ENCODE data around the gene NFS1.

Gene NFS1

GRCh38 chr20:35636095-35636494 lies 63.1 kb downstream of the NFS1 start:
- no peak for DNase-seq

- DNase-seq: no peak
Measured at GRCh38 chr20:35635652-35636051, 63.5 kb downstream of the NFS1 start.

- DNase-seq: no peak
Measured at GRCh38 chr20:35632539-35633115, 66.5 kb downstream of the NFS1 start.

DNA sequence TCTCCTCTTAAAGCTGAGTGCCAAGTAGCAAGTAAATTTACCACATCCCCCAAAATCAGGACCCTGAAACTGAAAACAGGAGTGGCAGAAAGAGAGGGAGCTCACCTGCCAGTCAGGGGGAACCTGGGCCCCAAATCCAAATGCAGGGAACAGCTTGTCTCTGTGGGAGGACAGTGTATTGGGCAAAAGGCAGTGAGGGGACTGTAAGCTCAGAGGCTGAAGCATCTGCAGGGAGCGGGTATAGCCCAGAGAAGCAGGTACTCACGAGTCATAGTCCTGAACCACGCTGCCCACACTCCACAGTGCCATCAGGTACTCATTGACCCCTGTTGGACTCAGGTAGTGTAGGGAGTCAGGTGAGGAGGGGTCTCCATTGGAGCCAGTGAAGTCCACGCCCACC lies 68.5 kb downstream of the NFS1 start:
- no peak for DNase-seq

DNA sequence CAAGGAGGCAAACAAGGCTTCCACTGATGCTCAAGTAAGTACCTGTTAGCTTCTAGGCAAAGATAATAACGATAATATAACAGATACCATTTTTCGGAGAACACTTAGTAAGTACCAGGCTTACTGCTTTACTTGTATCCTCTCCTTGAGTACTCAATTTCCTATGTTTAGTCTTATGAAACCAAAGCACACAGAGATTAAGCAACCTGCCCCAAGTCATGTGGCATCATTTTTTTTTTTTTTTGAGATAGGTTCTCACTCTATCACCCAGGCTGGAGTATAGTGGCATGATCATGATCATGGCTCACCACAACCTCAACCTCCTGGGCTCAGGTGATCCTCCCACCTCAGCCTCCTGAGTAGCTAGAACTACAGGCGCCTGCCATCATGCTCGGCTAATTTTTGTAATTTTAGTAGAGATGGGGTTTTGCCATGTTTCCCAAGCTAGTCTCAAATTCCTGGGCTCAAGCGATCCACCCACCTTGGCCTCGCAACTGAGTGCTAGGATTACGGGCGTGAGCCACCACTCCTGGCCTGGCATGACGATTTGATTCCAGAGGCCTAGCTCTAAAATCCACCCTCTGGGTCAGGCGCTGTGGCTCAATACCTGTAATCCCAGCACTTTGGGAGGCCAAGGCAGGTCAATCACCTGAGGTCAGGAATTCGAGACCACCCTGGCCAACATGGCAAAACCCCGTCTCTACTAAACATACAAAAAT lies 69.6 kb downstream of the NFS1 start:
- DNase-seq: no peak

DNA sequence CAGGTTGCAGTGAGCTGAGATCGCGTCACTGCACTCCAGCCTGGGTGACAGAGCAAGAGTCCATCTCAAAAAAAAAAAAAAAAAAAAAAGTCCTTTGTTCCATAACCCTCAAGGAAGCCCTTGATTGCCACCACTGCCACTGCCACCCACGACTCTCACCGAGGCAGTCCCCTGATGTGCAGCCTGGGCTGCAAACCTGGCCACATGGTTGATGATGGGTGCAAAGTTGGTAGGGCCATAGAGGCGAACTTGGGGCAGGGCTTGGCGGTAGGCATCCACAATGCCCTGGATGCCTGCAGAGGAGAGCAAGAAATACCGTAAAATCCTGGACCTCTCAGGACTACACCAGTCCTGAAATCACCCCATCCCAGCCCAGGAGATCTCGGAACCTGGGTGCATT lies 72.0 kb downstream of the NFS1 start:
- no peak for DNase-seq

- no peak for DNase-seq
Measured at GRCh38 chr20:35626386-35627001, 72.7 kb downstream of the NFS1 start.

DNA sequence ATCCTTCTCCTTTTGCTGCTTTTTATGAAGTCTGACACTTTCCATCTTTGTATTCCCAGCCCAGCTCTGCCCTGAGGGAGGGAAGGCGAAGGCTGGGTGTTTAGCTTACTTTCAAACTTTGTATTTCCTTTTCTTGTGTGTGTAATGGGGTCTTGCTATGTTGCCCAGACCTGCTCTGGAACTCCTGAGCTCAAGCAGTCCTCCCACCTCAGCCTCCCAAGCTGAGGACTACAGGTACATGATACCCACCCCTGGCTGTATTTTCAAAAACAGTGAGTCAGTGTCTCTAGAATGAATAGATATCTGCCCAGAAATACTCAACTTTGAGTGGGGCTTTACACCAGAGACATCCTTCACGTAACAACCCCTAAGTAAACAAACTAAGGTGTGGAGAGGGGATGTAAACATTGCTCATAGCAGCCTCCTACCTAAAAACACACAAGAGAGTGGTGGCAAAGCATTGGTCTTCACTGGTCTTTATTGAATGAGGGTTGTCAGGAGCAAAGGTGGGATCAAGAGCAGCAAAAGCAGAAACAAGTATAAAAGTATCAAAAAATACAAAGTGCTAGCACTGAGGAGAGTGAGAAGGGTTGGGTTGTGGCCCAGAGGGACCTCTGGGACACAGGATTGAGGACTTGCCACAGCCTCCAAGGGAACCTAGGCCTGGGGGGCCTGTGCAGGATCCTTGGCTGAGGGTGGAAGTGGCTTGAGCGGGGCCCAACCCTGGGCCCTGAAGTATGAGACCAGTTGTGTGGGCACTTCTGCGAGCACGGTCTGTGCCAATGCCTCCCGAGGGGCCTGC lies 73.4 kb downstream of the NFS1 start:
- no peak for DNase-seq

- no peak for DNase-seq
Measured at GRCh38 chr20:35621560-35621946, 77.6 kb downstream of the NFS1 start.

DNA sequence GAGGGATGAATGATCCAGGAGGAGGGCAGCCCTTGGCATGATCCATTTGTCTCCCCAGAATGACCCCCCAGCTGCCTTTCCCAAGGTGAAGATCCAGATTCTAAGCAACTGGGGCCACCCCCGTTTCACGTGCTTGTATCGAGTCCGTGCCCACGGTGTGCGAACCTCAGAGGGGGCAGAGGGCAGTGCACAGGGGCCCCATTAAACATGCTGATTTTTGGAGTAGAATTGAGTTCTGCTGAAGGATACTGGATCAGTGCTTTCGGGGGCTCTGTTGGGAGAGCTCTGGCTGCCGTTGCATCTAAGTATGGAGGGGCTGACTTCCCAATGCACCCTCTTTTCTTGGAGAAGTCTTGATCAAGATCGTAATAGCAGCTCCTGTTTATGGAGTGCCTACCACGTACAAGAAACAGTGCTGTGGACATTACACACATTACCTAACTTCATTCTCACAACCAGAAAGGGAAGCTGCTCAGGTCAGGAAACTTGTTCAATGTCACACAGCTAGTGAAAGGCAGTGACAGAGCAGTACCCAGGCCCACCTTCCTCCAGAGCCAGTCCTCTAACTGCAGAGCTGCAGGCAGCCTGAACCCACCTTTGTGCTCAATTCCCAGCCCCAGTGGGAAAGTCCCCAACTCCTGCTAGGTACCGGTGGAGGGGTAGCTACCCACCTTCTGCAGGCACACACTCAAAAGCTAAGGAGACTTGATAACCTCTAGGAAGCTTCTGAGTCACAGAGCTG lies 78.2 kb downstream of the NFS1 start:
- DNase-seq: no peak

GRCh38 chr20:35619196-35620095 lies 79.7 kb downstream of the NFS1 start:
- peak; percentile 62 for DNase-seq

DNA sequence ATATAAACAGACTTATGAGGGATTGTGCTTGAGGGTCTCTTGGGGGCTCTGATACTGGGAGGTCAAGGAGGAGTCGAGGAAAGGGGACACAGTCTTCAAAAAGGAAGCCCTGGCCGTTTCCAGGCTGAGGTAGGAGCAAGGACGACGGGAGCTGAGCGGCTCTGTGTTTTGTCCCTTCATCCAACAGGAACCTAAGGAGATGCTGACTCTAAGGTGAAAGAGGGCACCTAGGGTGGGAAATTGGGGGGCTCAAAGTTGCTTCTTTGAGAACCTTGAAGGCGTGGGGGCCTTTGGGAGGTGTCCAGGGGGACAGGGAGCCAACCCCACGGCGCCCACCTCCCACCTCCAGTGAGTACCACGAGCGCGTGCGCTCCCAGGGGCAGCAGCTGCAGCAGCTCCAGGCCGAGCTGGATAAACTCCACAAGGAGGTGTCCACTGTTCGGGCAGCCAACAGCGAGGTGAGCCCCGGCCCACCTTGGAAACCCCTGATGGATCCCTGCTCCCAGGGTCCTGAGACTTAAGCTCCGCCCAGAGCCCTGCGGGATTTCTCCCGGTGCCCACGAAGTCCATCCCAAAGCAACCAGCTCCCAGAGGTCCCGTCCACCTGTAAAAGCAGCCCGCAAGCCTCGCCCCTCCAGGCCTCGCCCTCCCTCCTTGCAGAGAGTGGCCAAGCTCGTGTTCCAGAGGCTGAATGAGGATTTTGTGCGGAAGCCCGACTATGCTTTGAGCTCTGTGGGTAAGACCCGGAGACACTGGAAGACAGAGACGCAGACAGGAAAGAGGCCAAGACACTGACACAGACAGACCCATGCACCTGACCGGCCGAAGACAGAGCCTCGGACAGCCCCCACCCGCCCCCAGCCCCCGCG lies 80.7 kb downstream of the NFS1 start:
- no peak for DNase-seq

Data from NCI-H1436 (cell line).